ENCODE measurements around the gene GSG1L. TPM values are rescaled to one million over a fixed set of nuclear protein-coding genes. Genes with fewer than 3 reads are reported as not detected.
A peak's percentile ranks its signal among the peaks of the same experiment; 100 is the strongest.

Gene GSG1L
- total RNA-seq, 1 donor from 2014 or later = 0.60 TPM

DNA sequence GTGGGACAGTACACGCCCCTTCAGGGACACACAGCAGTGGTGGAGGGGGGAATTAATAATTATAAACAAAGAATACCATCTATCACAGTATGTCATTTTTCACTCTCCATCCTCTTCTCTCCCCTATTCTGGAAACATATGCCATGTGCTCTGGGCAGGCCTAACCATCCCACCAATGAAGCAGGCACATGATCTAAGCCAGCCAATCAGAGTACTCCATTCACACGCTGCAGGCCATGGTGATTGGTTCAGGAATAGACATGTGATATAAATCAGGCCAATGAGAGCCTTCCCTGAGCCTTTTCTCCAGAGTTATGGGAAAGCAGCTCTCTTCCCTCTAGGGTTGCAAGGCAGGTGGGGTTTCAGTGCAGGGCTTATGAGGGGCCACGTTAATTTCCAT is 36.5 kb downstream of the GSG1L start:
- no peak for DNase-seq (ENCODE audit: low read depth in 2 of 2)

DNA sequence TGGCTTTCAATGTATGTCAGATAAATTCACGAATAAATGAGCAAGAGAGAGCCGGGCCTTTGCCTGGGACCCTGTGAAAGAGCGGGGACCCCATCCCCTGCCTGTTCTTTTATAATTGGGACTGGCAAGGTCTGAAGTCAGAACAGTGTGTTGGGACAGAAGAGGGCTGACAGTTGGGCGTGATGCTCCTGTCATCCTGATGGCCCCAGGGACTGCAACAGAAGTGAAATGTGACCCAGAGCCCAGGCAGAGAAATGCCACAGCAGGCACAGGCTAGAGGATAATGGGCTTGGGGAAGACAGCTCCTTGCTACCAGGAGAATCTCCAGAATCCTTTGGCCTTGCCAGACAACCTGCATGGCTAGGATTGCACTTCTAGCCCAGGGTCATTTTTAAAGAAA is 37.9 kb downstream of the GSG1L start:
- DNase-seq (ENCODE audit: low read depth in 2 of 2) = no peak

DNA sequence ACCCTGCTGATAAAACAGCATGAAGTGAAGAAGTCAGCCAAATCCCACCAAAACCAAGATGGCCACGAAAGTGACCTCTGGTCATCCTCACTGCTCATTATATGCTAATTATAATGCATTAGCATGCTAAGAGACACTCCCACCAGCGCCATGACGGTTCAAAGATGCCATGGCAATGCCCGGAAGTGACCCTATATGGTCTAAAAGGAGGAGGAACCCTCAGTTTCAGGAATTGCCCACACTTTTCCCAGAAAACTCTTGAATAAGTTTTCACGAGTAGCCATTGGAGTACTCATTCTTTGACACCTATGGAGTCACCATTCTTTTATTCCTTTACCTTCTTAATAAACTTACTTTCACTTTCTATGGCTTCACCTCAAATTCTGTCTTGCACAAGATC is 44.3 kb downstream of the GSG1L start:
- no peak for DNase-seq (ENCODE audit: low read depth in 2 of 2)

DNA sequence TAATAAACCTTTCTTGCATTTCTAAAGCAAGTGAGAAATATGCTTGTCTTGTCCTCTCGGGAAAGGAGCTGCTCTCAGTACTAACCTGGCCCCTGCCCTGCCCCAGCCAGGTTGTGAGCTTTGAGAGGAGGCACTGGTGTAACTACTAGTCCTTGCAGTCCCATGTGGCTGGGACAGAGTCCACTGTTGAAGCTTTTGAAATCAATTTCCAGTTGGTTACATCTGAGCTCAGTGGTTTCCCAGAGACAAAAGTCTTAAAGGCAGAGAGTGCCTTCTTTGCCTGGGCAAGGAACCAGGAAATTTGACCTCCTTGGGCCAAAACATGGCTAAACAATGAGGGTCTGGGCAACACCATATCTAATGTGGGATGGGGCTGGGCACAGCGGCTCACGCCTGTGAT is 48.7 kb downstream of the GSG1L start:
- no peak for DNase-seq (ENCODE audit: low read depth in 2 of 2)

DNA sequence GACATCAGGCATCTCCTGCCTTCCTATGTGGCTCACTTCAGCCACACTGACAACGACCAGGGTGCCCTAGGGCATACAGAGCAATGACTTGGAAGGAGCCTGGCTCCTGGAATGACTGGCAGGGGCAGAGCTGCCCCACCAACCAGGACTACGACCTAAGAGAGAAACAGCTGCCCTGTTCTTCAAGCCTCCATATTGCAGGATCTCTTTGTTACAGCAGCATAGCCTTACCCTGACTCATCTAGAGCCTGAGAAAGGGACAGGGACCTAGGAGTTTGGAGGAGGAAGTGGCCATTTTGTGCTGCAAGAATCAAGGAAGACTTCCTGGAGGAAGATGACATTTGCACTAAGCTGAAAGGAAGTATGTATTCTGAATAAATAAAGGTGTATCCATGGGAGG is 49.6 kb downstream of the GSG1L start:
- DNase-seq (ENCODE audit: low read depth in 2 of 2) = no peak

DNA sequence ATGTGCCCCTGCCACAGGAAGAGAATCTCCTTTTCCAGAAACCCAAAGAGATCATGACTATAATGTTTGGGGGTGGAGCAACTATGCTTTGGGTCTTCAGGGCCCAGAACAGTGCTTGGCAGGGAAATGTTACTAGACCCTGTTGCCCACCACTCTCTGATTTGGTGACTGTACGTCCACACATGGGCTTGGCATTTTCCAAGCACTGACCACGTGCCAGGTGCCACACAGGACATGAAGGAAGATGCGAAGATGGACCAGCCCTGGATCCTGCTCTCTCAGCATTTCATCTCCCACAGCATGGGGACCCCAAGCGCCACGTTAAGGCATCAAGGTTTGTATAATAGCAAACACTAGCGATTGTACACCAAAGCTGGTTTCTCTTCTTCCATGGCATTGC is 50.1 kb downstream of the GSG1L start:
- no peak for DNase-seq (ENCODE audit: low read depth in 2 of 2)

DNA sequence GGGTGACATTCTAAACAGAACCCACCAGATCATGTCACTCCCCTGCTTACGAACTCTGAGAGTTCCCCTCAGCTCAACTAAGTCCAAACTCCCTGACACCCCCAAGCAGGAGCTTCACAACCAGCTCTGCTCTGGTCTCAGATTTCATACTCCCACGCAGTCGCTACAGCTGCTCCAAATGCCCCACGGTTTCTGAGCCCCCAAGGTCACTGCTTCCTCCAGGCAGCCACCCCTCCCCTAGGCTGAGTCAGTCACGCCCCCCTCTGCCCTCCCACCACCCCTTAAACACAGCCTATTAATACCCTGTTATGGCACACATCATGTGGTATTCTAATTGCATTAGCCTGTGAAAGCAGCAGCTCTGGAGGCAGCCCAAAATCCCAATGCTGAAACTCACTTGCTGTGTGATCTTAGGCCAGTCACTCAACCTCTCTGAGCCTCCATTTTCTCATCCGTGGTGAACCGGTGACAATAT is 51.5 kb downstream of the GSG1L start:
- no peak for DNase-seq (ENCODE audit: low read depth in 2 of 2)

DNA sequence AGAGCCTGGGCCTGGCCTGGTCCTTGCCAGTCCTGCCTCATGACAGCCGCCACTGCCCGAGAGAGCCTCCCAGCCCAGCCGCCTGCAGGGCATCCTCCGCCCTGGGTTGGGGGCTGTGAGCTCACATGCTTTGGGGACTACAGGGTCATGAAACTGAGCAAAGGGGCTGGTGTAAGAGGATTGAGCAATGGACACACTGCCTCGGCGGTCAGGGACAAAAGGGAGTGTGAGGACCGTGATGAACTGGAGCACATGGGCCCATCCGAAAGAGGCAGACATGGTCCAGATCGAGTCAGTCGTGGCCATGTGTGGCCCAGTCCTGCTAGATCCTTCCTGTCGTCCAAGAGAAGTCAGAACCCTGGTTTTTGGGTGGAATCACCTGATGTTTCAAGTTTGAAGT is 52.3 kb downstream of the GSG1L start:
- no peak for DNase-seq (ENCODE audit: low read depth in 2 of 2)

DNA sequence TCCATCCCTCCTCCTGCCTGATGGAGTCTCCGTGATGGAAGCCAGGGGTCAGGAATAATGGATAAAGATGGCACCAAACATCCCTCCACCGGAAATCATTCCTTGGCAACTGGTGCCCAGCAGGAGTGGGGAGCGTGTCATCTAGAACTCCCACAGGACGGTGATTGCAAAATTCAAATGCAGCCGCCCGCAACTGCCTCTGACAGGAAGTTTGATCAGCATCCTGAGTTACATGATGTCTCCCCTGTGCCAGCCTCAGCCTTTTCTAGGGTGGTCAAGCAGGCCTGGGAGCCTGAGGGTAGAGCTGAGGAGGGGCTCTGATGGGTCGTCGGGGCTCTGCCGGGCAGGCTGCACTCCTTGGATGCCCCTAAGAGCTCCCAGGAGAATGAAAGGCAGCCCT is 52.8 kb downstream of the GSG1L start:
- DNase-seq (ENCODE audit: low read depth in 2 of 2) = peak in 1 of 2 donors; percentile 13

DNA sequence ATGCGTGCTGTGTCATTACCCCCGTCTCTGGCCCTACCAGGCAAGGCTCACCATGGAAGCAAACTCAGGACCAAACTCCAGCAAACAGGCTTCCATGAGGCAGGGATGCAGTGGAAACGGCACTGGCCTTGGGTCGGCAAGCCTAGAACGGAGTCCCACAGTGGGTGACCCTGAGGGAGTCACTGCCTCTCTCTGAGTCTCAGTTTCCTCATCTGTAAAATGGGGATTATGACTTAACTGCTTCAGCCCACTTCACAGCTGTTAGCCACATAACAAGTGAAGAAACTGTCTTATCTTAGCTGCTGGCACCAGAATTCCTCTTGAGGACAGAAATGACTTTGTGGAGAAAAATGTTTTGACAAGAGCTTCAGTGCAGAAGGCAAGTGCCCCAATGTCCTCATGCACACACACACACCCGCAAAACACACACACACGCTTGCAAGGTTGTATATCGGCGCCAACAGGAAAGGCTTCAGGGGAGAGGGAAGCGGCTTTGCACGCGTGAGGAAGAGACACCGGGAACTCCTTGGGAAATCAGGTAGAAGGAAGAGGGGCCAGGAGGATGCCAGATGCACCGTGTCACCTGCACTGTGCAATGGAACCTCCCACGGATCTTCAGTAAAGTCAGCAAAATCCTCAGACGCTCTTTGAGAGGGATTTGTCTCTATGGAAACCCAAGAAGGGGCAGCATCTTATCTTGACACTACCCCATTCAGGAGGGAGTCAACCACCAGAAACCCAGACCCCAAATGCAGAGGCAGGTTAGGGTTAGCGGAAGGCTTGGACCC is 53.7 kb downstream of the GSG1L start:
- DNase-seq (ENCODE audit: low read depth in 2 of 2) = no peak

DNA sequence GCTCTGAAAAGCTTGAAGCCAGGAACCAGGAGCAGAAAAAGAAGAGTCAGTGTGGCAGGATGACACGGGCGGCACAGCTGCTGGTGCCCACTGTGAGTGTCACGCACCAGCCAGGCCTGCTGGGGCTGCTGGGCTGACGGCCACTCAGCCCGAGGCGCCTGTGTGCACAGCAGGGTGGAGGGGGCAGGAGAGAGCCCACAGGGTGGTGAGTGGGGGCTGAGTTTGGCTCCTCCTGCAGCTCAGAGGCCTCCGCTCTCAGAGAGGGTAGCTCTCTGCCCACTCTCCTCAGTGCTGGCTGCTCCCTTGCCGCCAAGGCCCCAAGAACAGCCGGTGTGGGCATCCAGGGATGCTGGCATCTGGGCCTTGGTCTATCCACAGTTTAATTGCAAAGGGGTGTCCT is 59.6 kb downstream of the GSG1L start:
- no peak for DNase-seq (ENCODE audit: low read depth in 2 of 2)

DNA sequence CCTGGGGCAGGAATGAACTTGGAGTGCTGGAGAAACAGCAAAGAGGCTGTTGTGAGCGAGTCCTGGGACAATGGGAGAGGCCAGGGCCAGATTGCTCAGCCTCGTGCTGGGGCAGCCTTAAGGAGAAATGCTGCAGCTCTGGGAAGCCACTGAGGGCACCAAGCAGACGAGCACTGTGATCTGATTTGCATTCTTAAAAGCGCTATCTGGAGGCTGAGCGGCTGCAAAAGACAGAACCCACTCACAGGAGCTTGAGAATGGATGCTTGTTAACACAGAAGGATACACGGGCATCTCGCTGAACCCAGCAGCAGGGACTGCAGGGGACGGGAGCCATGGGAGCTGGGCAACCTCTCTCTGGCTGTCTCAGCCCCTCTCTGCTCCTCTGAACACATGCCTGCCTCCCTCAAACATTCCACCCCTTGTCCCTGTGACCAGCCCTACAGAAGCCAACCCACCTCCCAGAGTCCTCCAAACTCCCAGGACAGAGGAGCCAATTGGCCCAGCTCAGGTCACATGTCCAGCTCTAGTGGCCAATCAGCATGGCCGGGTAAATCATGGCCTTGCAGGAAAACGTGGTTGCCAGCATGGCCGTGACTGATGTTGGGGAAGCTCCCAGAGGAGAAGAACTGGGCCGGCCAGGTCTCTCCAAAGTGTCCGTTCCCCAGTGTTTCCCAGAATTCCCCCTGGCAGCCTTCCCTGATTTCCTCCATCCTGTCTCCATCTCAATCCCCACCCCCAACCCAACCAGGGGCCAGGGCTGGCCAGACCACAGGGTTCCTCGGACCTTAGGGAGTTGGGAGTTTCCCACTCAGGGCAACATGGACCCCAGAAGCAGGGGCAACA is 60.3 kb downstream of the GSG1L start:
- DNase-seq (ENCODE audit: low read depth in 2 of 2) = no peak

DNA sequence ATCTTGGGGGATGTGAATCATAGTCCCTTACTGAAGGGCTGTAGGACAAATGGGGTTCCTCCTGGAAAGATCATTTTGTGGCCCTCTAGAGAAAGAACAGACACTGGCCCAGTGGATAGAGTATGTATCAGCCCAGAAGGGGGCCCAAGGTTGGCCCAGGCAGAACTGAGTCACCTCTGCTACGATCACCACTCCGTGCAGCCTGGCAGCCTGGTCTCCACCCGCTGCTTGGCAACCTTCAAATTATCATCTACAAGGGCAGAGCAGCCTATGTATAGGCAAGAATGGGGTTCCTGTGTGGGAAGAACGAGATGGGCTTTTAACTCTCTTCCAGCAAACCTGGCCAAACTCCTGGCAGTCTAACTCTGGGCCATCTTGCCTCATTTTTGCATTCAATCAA is 61.9 kb downstream of the GSG1L start:
- DNase-seq (ENCODE audit: low read depth in 2 of 2) = no peak

DNA sequence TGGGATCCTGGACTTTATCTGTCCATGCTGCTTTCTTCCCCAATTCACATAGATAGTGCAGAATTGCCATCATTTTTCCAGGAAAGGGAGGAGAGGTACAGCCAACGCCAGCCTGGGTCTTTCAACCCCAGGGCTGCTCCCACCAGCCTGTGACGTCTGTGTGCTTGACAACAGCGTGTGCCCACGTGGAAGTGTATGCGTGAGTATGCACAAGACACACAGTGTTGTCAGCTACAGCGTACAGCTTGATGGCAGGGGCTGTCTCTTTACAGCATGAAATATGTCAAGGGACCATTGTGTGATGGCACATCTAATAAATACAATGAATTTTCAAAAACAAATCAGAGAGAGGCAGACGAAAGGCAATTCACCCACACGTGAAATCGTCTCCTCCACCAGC is 62.3 kb downstream of the GSG1L start:
- DNase-seq (ENCODE audit: low read depth in 2 of 2) = no peak

DNA sequence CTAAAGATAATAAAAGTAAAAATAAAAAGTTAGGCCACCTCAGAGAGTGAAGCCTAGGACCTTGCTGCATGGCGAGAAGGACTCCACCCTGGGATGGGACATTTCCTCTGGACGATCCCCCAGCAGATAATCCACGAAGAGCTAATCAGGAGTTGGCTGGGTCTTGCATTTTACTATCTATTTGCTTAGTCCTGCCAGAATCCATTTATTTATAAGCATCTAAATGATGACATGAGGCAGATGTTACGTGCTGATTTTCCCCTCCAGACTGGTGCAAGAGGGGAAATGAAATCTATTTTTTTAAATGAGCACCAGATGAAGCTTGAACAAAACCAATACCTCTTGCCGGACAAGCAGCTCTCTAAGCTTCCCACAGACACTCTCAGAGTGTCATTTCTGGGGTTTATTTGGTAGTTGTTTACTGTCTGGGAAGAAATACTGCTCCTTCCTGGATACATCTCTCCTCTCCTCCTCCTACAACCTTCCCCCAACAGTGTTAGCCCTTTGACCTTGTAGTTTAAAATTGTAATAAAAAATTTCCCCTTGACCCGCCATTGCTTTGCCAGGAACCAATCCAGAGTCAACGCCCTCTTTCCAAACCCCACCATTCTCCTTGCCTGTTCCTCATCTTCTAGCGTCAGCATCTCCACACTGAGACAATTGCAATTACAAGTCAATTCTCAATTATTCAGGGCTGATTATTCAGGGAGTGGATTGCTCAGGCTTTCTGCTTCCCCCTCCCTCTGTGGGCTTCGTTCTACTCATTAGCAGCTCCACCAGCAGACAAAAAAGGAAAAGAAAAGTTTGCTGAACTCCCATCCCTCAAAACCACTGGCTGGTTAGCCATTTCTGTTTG is 63.0 kb downstream of the GSG1L start:
- DNase-seq (ENCODE audit: low read depth in 2 of 2) = no peak

DNA sequence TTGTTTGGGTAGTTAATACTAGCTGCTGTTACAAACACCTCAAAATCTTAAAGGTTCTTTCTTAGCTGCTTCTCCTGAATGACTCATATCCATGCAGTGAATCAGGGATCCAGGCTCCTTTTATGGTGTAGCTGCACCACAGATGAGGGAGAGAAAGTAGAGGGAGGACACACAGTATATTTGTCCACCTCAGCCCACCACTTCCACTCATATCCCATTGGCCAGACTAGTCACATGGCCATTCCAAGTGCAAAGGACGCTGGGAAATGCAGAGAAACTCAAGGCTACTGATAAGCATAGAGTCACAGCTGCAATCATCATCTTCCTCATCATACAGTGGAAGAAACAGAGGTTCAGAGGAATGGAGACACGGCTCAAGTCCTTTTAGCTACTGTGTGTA is 63.8 kb downstream of the GSG1L start:
- DNase-seq (ENCODE audit: low read depth in 2 of 2) = no peak

DNA sequence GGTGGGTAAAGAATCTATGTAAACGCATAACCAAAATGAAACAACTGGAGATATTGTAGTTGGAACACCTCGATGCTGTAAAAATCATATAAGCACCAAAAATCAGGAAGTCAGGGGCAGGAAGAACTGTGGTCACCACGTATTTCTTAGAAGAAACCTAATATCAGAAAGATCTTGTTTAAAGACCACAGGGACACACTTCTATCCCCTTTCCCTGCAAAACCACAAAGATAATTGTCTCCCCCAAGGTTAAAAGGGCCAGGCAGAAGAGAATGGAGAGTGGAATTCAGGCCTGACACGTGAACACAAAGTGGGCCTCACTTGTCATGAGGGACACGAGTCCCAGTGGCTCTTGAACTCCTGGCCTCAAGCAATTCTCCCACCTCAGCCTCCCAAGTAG is 68.1 kb downstream of the GSG1L start:
- DNase-seq (ENCODE audit: low read depth in 2 of 2) = no peak

DNA sequence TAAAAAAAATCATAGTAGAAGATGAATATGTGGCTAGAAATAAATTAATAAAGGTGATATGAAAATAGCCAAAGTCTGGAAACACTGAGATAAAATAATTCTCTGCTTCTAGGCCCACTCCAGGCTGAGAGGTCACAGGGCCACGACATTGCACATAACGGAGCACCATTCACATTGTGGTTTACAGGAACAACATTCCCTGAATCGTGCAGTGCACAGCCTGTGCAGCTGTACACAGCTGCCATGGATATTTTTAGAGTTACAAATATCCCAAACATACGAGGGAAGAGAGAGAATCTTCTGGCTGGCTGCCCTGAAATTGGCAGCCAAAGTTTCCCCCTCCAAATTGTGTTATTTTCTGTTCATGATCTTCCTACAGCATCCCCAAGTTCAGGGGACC is 68.8 kb downstream of the GSG1L start:
- no peak for DNase-seq (ENCODE audit: low read depth in 2 of 2)

DNA sequence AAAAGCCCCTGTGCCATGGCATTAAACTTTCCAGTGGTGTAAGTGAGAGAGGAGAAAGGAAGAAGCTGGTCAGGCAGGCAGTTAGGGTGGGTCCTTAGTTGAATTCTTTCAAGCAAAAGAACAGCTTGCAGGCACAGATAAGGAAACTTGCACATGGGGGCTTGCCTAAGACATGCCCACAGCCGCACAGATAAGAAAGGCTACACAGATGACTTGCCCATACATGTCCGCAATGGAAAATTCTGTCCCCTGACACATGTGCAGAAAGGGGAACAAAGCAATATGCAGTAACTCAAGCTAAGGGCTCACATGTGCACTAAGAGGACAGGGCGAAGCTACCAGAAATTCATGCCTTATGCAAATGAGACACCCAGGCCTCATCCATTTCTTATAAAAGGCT is 69.9 kb downstream of the GSG1L start:
- no peak for DNase-seq (ENCODE audit: low read depth in 2 of 2)

DNA sequence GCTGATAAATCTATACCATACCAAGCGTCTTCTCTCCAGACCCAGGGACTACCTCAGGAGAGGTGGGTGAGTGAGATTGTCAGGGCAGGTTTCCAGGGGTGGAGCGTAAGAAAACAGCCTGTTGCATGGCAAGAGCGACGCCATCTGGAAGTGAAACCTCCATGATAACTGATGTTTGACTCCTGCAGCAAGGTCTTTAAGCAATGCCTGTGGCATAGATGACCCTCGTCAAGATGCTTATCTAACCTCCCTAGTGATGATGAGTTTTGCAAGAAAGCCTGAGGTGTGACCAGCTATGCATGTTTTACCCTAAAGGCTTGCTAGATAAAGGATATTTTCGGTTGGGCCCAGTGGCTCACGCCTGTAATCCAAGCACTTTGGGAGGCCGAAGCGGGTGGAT is 71.6 kb downstream of the GSG1L start:
- no peak for DNase-seq (ENCODE audit: low read depth in 2 of 2)

DNA sequence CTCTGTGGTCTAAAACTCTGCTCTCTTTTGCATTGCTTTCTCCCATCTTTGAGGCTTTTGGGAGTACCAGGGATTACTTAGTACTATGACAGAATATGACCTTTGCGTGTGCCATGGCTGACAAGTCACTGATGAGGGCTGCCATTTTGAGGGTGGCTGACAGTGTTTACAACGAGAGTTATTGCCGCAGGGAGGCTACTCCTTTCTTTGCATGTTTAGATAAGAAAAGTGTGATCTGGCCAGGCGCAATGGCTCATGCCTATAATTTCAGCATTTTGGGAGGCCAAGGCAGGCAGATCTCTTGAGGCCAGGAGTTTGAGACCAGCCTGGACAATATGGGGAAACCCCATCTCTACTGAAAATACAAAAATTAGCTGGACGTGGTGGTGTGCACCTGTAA is 77.5 kb downstream of the GSG1L start:
- no peak for DNase-seq (ENCODE audit: low read depth in 2 of 2)

DNA sequence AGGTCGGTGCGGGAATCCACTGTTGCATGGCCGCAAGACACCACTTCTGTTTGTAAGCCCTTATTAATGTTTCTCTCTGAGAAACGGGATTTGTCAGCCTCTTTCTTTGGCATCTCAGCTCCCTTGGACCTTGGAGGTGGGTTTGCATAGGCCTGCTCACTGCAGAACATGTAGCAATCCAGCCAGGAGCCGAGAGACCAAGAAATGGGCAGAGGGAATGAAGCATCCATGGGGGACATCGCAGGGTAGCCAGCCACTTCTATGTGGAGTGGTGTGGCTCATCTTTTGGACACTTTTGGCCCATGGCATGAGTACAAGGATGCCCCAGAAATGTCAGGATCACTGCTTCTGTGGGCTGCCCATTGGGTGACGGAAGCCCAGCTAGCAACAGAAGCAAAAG is 79.4 kb downstream of the GSG1L start:
- no peak for DNase-seq (ENCODE audit: low read depth in 2 of 2)
